Measurements from ENCODE around the gene ROGDI.

GRCh38 chr16:4836727-4837126 lies 34.3 kb upstream of the ROGDI start:
- TF ChIP-seq TAF1 (IDR thresholded peaks at IDR 0.05; ENCODE audit: borderline replicate concordance, low read depth, low read length) (no peak), POLR2A (IDR thresholded peaks at IDR 0.05; ENCODE audit: low read depth, low read length) (no peak), POLR2AphosphoS5 (IDR thresholded peaks at IDR 0.05; ENCODE audit: low read depth, low read length) (no peak)
